Measurements from ENCODE around the gene LRRC45. TPM values are rescaled to one million over a fixed set of nuclear protein-coding genes. Genes with fewer than 3 reads are reported as not detected.

LRRC45 gene
- total and polyA plus RNA-seq, 9 of the 15 experiments (the other 6 are each of a cell fraction or from before 2014, with no cell fraction given) = 3.5 to 21.5 (median 11.2) TPM; not detected in 2

GRCh38 chr17:82020572-82021106 lies 2.5 kb upstream of the LRRC45 start (continued):
- TF ChIP-seq ZBTB33 (CRISPR knock-in tag; IDR thresholded peaks at IDR 0.05) = no peak

GRCh38 chr17:82021107-82021899 lies 1.8 kb upstream of the LRRC45 start:
- no TSS peak for BruUV-seq (replicated peaks)
- ChIA-PET POLR2A (interaction anchor here (0.6 to 5.0 kb wide), 6 partner anchors 8 to 584 kb away, joined by 3 to 51 read pairs (median 4); partner anchors contain the start of gene DCXR), CTCF (ENCODE audit: low intra/inter-chr PET ratio) (interaction anchor here (1.2 to 6.6 kb wide), 3 partner anchors 61 to 309 kb away, joined by 3 to 103 read pairs (median 3); partner anchors contain the start of genes NOTUM and SLC25A10)
- ATAC-seq (no peak), FAIRE-seq (no peak), DNase-seq (ENCODE audit: extremely low read depth in 1 of 4, low spot score in 3 of 4) (peak in 1 of 4 experiments; percentile 57)
- peaks cover 30% of the 10 kb centered on the region; the same call in 1 of the 3 replicates for H3K36me3 ChIP-seq (ENCODE audit: control insufficient read depth, insufficient read depth, low read length)
- intact Hi-C loops (cut with micrococcal nuclease) = loop anchor here (1.0 to 5.0 kb wide), 2 partner anchors 44 to 62 kb away; partner anchors contain the start of gene ASPSCR1
- peak overlapping the region; percentile 77 for H3K27ac ChIP-seq (ENCODE audit: extremely low read depth, low read depth, low read length)
- in situ Hi-C loops (cut with MboI) = no loop called here
- H2AFZ ChIP-seq (ENCODE audit: low read depth, low read length) = no peak overlapping the region
- peaks cover 17% of the 10 kb centered on the region for H4K20me1 ChIP-seq (replicated peaks; ENCODE audit: control insufficient read depth, insufficient read depth, low read length)
- no peaks in the 10 kb centered on the region for H3K27me3 ChIP-seq (ENCODE audit: control insufficient read depth in 2 of 2, insufficient read depth in 2 of 2, low read length in 2 of 2)
- H3K79me2 ChIP-seq (ENCODE audit: control insufficient read depth, insufficient read depth, low read length) = peaks cover 36% of the 10 kb centered on the region
- peaks cover 14 to 94% of the 10 kb centered on the region in 2 experiments for H3K4me1 ChIP-seq (replicated peaks in 1 of 2; ENCODE audit: control insufficient read depth in 2 of 2, insufficient read depth in 2 of 2, low read length in 2 of 2)
- WGBS (ENCODE audit: insufficient coverage, low coverage, missing lambda C conversion rate) = 28% methylated on average over 25 of the region's 25 CpGs
- H3K9me3 ChIP-seq (replicated peaks; ENCODE audit: control insufficient read depth, insufficient read depth, low read depth, low read length) = no peaks in the 10 kb centered on the region
- H3K4me3 ChIP-seq = peak overlapping the region; percentile 91
- H3K9me1 ChIP-seq (ENCODE audit: control insufficient read depth, insufficient read depth, low read length) = no peaks in the 10 kb centered on the region
- peak overlapping the region; percentile 84 for H3K4me2 ChIP-seq (ENCODE audit: insufficient read depth, low read length)
- H3K9ac ChIP-seq (ENCODE audit: insufficient read depth in 1 of 2, low read depth in 2 of 2, low read length in 2 of 2) = peak overlapping the region; percentile 75 to 95
- TF ChIP-seq ZNF12 (CRISPR knock-in tag; IDR thresholded peaks at IDR 0.05) (no peak), SIN3A (IDR thresholded peaks at IDR 0.05; ENCODE audit: borderline replicate concordance in 2 of 2, control insufficient read depth in 1 of 2, low read depth in 2 of 2, low read length in 2 of 2) (0 out of 4 replicates have a peak, but pooled peaks of 1 of the 2 experiments have one; percentile 24), THRA (IDR thresholded peaks at IDR 0.05) (no peak), CBFA2T2 (conservative IDR thresholded peaks at IDR 0.05) (0 out of 2 replicates have a peak, but pooled peaks have one; percentile 37), NR2F6 (CRISPR knock-in tag; IDR thresholded peaks at IDR 0.05) (no peak), SMARCE1 (IDR thresholded peaks at IDR 0.05) (no peak), KAT7 (CRISPR knock-in tag; IDR thresholded peaks at IDR 0.05; ENCODE audit: borderline replicate concordance) (no peak), ZNF639 (CRISPR knock-in tag; conservative IDR thresholded peaks at IDR 0.05 in 1 of 2, IDR thresholded peaks at IDR 0.05 in 1 of 2) (0 out of 4 replicates have a peak, but pooled peaks of 1 of the 2 experiments have one; percentile 17), BRF1 (IDR thresholded peaks at IDR 0.05; ENCODE audit: borderline replicate concordance, extremely low read depth, insufficient read length) (no peak), ZBTB2 (IDR thresholded peaks at IDR 0.05) (no peak)
